GM10266 (cell line): Measurements from ENCODE around the gene SCAMP5.

ENCODE experiments used
- DNase-seq: peaks from one replicate; pipeline ENCODE4 v3.0.0; 2012; ENCODE audit errors: extremely low spot score
- TF ChIP-seq, protein P1 (sequence below): IDR thresholded peaks from 2 replicates; pipeline ENCODE4 v1.5.1; 2012; ENCODE audit warnings: mild to moderate bottlenecking, low read depth; ENCODE audit not compliant: control insufficient read depth, insufficient read depth; ENCODE audit errors: missing control alignments

The SCAMP5 gene

GRCh38 chr15:75052972-75053747, 57.8 kb downstream of the SCAMP5 start:
- no peak for DNase-seq
- TF ChIP-seq, protein P1, sequence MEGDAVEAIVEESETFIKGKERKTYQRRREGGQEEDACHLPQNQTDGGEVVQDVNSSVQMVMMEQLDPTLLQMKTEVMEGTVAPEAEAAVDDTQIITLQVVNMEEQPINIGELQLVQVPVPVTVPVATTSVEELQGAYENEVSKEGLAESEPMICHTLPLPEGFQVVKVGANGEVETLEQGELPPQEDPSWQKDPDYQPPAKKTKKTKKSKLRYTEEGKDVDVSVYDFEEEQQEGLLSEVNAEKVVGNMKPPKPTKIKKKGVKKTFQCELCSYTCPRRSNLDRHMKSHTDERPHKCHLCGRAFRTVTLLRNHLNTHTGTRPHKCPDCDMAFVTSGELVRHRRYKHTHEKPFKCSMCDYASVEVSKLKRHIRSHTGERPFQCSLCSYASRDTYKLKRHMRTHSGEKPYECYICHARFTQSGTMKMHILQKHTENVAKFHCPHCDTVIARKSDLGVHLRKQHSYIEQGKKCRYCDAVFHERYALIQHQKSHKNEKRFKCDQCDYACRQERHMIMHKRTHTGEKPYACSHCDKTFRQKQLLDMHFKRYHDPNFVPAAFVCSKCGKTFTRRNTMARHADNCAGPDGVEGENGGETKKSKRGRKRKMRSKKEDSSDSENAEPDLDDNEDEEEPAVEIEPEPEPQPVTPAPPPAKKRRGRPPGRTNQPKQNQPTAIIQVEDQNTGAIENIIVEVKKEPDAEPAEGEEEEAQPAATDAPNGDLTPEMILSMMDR: no peak

GRCh38 chr15:75053748-75054125, 58.4 kb downstream of the SCAMP5 start:
- no peak for DNase-seq
- TF ChIP-seq, protein P1: no peak

GRCh38 chr15:75054172-75054897, 59.0 kb downstream of the SCAMP5 start:
- no peak for DNase-seq
- TF ChIP-seq, protein P1: no peak

DNA sequence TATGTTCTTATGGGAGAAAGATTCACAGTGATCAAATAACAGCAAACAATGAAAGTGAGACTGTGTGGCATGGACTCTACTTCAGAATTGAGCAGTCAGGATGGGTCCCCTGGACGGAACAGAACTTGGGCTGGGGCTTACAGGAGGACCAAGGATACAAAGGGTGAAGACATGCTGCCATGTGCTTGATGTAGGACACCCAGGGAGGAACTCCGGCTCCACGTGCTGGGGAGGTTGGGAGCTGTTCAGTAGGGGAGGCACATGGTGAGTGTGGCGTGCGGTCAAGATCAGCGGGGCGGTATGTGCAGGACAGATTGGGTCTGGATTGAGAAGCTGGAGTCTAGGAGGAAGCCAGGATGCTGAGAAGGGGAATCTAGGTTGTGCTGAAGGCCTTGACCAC, 60.7 kb downstream of the SCAMP5 start:
- TF ChIP-seq, protein P1: no peak
- no peak for DNase-seq

- no peak for DNase-seq
- TF ChIP-seq, protein P1: no peak
These were observed 63.0 kb downstream of the SCAMP5 start for GRCh38 chr15:75058127-75058905.

DNA sequence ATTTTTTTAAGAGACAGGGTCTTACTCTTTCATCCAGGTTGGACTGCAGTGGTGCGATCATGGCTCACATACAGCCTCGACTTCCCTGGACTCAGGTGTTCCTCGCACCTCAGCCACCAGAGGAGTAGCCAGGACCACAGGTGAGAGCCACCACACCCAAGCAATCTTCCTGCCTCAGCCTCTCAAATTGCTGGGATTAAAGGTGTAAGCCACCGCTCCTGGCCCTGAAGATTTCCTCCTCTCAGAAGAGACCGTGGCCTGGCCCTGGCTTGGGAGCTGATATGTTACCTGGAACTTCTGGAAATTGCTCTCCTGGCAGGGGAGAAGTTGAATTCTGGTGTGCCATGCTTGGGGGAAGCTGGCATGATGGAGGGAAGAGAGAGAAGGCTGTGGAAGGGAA, 64.2 kb downstream of the SCAMP5 start:
- TF ChIP-seq, protein P1: no peak
- no peak for DNase-seq
